Urinary bladder (tissue), 4 donors: Measurements from ENCODE around the gene RAB8A. TPM values are rescaled to one million over a fixed set of nuclear protein-coding genes. Genes with fewer than 3 reads are reported as not detected.

Experiments used
- DNase-seq: peaks from one replicate; pipeline ENCODE4 v3.0.0-alpha.2; 2015; ENCODE audit errors: extremely low spot score
- H3K27ac ChIP-seq: one replicate; pipeline ENCODE4 v1.5.1; 2013; ENCODE audit warnings: low read depth, mild to moderate bottlenecking, moderate library complexity
- H3K36me3 ChIP-seq: one replicate; pipeline ENCODE4 v1.6.1; 2013; ENCODE audit warnings: mild to moderate bottlenecking, moderate library complexity; ENCODE audit not compliant: insufficient read depth
- H3K4me1 ChIP-seq: one replicate; pipeline ENCODE4 v1.6.1; 2013; ENCODE audit warnings: mild to moderate bottlenecking, moderate library complexity; ENCODE audit not compliant: insufficient read depth
- H3K4me3 ChIP-seq: one replicate; pipeline ENCODE4 v1.5.1; 2013; ENCODE audit warnings: low read depth, low read length
- whole genome bisulfite sequencing: extraction: QIAGEN DNeasy Blood & Tissue Kit; methylation state at CpG from one replicate; pipeline ENCODE4 v1.1.7; 2013; 5-methylcytosine and 5-hydroxymethylcytosine counted together
- polyA plus RNA-seq: library from polyadenylated mRNA; stranded (reverse); fragments of 200-250 nt; gene quantifications from one replicate; pipeline ENCODE4 v1.2.3, GENCODE V29; 2013
- total RNA-seq: library from RNA; depleted of rRNA; stranded (reverse); fragments of >200 nt; gene quantifications from one replicate; pipeline ENCODE4 v1.2.3, GENCODE V29; 2014
- donor health status: healthy with polysubstance abuse.
- donor health status: healthy.

Gene RAB8A
- total and polyA plus RNA-seq, 2 donors = 43.6 to 69.5 TPM

- peaks cover 4% of the 10 kb centered on the region for H3K36me3 ChIP-seq
- 99% methylated on average over 3 of the region's 3 CpGs for WGBS
Measured at GRCh38 chr19:16131648-16132047, 20.0 kb downstream of the RAB8A start.

GRCh38 chr19:16133818-16134217, 22.1 kb downstream of the RAB8A start:
- Histone ChIP-seq H3K4me1 (no peaks in the 10 kb centered on the region), H3K36me3 (peaks cover 4% of the 10 kb centered on the region), H3K27ac (no peak overlapping the region), H3K4me3 (no peak overlapping the region)
- 94% methylated on average over 4 of the region's 4 CpGs for WGBS
- DNase-seq = no peak

More at GRCh38 chr19:16131648-16132047, 20.0 kb downstream of the RAB8A start:
- no peak overlapping the region for H3K27ac ChIP-seq
- no peak overlapping the region for H3K4me3 ChIP-seq
- H3K4me1 ChIP-seq = no peaks in the 10 kb centered on the region
- DNase-seq = no peak

GRCh38 chr19:16134510-16134909, 22.8 kb downstream of the RAB8A start:
- no peak overlapping the region for H3K27ac ChIP-seq
- no peak overlapping the region for H3K4me3 ChIP-seq
- 83% methylated on average over 7 of the region's 7 CpGs for WGBS
- no peaks in the 10 kb centered on the region for H3K4me1 ChIP-seq
- peaks cover 4% of the 10 kb centered on the region for H3K36me3 ChIP-seq
- DNase-seq = no peak

- Histone ChIP-seq H3K4me3 (no peak overlapping the region), H3K36me3 (peaks cover 4% of the 10 kb centered on the region), H3K4me1 (no peaks in the 10 kb centered on the region), H3K27ac (no peak overlapping the region)
- 91% methylated on average over 4 of the region's 4 CpGs for WGBS
- DNase-seq = no peak
Measured at GRCh38 chr19:16135430-16136127, 23.9 kb downstream of the RAB8A start.

- Histone ChIP-seq H3K4me1 (no peaks in the 10 kb centered on the region), H3K4me3 (no peak overlapping the region), H3K36me3 (peaks cover 4% of the 10 kb centered on the region), H3K27ac (no peak overlapping the region)
- 59% methylated on average over 16 of the region's 16 CpGs for WGBS
- no peak for DNase-seq
Measured at GRCh38 chr19:16136185-16136999, 24.7 kb downstream of the RAB8A start.

- DNase-seq = no peak
- H3K27ac ChIP-seq = no peak overlapping the region
- H3K4me3 ChIP-seq = no peak overlapping the region
- H3K36me3 ChIP-seq = no peaks in the 10 kb centered on the region
- 70% methylated on average over 13 of the region's 13 CpGs for WGBS
- no peaks in the 10 kb centered on the region for H3K4me1 ChIP-seq
Measured at GRCh38 chr19:16139752-16140151, 28.1 kb downstream of the RAB8A start.

- 60% methylated on average over 4 of the region's 4 CpGs for WGBS
- Histone ChIP-seq H3K36me3 (no peaks in the 10 kb centered on the region), H3K4me1 (no peaks in the 10 kb centered on the region), H3K27ac (no peak overlapping the region), H3K4me3 (no peak overlapping the region)
- DNase-seq = no peak
Measured at GRCh38 chr19:16141043-16141442, 29.4 kb downstream of the RAB8A start.

GRCh38 chr19:16142032-16142580, 30.4 kb downstream of the RAB8A start:
- Histone ChIP-seq H3K4me1 (no peaks in the 10 kb centered on the region), H3K36me3 (no peaks in the 10 kb centered on the region), H3K27ac (no peak overlapping the region), H3K4me3 (no peak overlapping the region)
- no peak for DNase-seq
- 84% methylated on average over 9 of the region's 9 CpGs for WGBS

- Histone ChIP-seq H3K36me3 (no peaks in the 10 kb centered on the region), H3K4me1 (no peaks in the 10 kb centered on the region), H3K27ac (no peak within 1 kb of the TSS), H3K4me3 (peak within 1 kb of the TSS; percentile 14)
- WGBS = 40% methylated on average over 13 of the region's 13 CpGs
- peak; percentile 11 for DNase-seq
Measured at GRCh38 chr19:16143399-16144215, 31.9 kb downstream of the RAB8A start, which contains the start of gene HSH2D. HSH2D (plus strand) TSS chr19:16143685; CDS start chr19:16148751, 5,066 bp downstream.

GRCh38 chr19:16144216-16144581, 32.5 kb downstream of the RAB8A start:
- Histone ChIP-seq H3K4me1 (no peaks in the 10 kb centered on the region), H3K4me3 (no peak overlapping the region), H3K27ac (no peak overlapping the region), H3K36me3 (no peaks in the 10 kb centered on the region)
- 68% methylated on average over 1 of the region's 1 CpG for WGBS
- DNase-seq = no peak

GRCh38 chr19:16146112-16146511, 34.4 kb downstream of the RAB8A start:
- Histone ChIP-seq H3K4me3 (no peak overlapping the region), H3K4me1 (no peaks in the 10 kb centered on the region), H3K27ac (no peak overlapping the region), H3K36me3 (no peaks in the 10 kb centered on the region)
- WGBS = 81% methylated on average over 5 of the region's 5 CpGs
- no peak for DNase-seq

GRCh38 chr19:16148443-16149229, 36.9 kb downstream of the RAB8A start:
- WGBS = 66% methylated on average over 8 of the region's 8 CpGs
- H3K27ac ChIP-seq = no peak overlapping the region
- DNase-seq = no peak

More at GRCh38 chr19:16148443-16149229, 36.9 kb downstream of the RAB8A start:
- Histone ChIP-seq H3K36me3 (no peaks in the 10 kb centered on the region), H3K4me1 (no peaks in the 10 kb centered on the region), H3K4me3 (no peak overlapping the region)
